OCI-LY7 (cell line): ENCODE measurements around the gene MERTK. TPM values are rescaled to one million over a fixed set of nuclear protein-coding genes. Genes with fewer than 3 reads are reported as not detected.

Experiments used
- BruUV-seq: library from RNA; stranded (reverse); fragments of 400-500 nt; replicated peaks from 2 replicates; lab custom pipeline; 2021; lab: Mats Ljungman, UMichigan
- CTCF ChIA-PET: fragments of 300-600 bp; sonication (Branson Sonifier 250); formaldehyde crosslinking; loops from one replicate; lab custom pipeline; 2022; ENCODE audit warnings: antibody characterized with exemption; ENCODE audit not compliant: unreplicated experiment; lab: Charles Lee
- POLR2A ChIA-PET: fragments of 300-600 bp; sonication (Branson Sonifier 250); formaldehyde crosslinking; loops from one replicate; lab custom pipeline; 2022; ENCODE audit warnings: antibody characterized with exemption; lab: Charles Lee
- DNase-seq: peaks from one replicate; pipeline ENCODE4 v3.0.0-alpha.2; 2015; ENCODE audit warnings: low spot score
- H2AFZ ChIP-seq: fragments of 200-600 bp; sonication (generic), shearing (Covaris generic); 2 replicates; pipeline ENCODE4 v1.6.1; 2014; ENCODE audit warnings: mild to moderate bottlenecking, antibody characterized with exemption, low read length, moderate library complexity
- H3K27ac ChIP-seq: fragments of 200-600 bp; sonication (generic); 2 replicates; pipeline ENCODE4 v1.5.1; 2014; ENCODE audit warnings: mixed run types, low read depth, mild to moderate bottlenecking, moderate library complexity, low read length, inconsistent platforms; ENCODE audit not compliant: poor library complexity, severe bottlenecking
- H3K36me3 ChIP-seq: fragments of 200-600 bp; sonication (generic); 2 replicates; pipeline ENCODE4 v1.6.1; 2014; ENCODE audit warnings: mild to moderate bottlenecking, antibody characterized with exemption, low read length, moderate library complexity, mixed read lengths; ENCODE audit not compliant: insufficient read depth
- H3K4me1 ChIP-seq: fragments of 200-600 bp; sonication (generic); 2 replicates; pipeline ENCODE4 v1.5.1; 2014; ENCODE audit warnings: mild to moderate bottlenecking, low read length; ENCODE audit not compliant: insufficient read depth, poor library complexity, severe bottlenecking
- H3K4me2 ChIP-seq: fragments of 200-600 bp; sonication (generic); 2 replicates; pipeline ENCODE4 v1.6.1; 2014; ENCODE audit warnings: mild to moderate bottlenecking, low read length
- H3K4me3 ChIP-seq: fragments of 200-600 bp; sonication (generic); 2 replicates; pipeline ENCODE4 v1.5.1; 2014; ENCODE audit warnings: mild to moderate bottlenecking, low read depth, low read length; ENCODE audit not compliant: poor library complexity, severe bottlenecking
- H3K79me2 ChIP-seq: fragments of 200-600 bp; sonication (generic); 2 replicates; pipeline ENCODE4 v1.6.1; 2016; ENCODE audit warnings: low read depth, mild to moderate bottlenecking, low read length, moderate library complexity, mixed read lengths; ENCODE audit not compliant: insufficient read depth
- H3K9me2 ChIP-seq: fragments of 200-600 bp; sonication (generic); 2 replicates; pipeline ENCODE4 v1.6.1; 2016; ENCODE audit warnings: mild to moderate bottlenecking, low read length, mixed read lengths; ENCODE audit not compliant: insufficient read depth
- H3K9me3 ChIP-seq: fragments of 200-600 bp; sonication (generic); 2 replicates; pipeline ENCODE4 v1.6.1; 2014; ENCODE audit warnings: mild to moderate bottlenecking, mixed run types, low read length, mixed read lengths
- H4K20me1 ChIP-seq: fragments of 200-600 bp; sonication (generic); 2 replicates; pipeline ENCODE4 v1.6.1; 2014; ENCODE audit warnings: mild to moderate bottlenecking, antibody characterized with exemption, low read length, moderate library complexity, mixed read lengths; ENCODE audit not compliant: insufficient read depth
- EZH2phosphoT487 ChIP-seq: fragments of 200-600 bp; sonication (generic); IDR thresholded peaks from 2 replicates; pipeline ENCODE4 v1.6.1; 2018; ENCODE audit warnings: low read depth, borderline replicate concordance, mild to moderate bottlenecking, mixed run types, antibody characterized with exemption, low read length, moderate library complexity, mixed read lengths
- intact Hi-C: fragments of 100-400 bp; cut with micrococcal nuclease; formaldehyde crosslinking; loops from one replicate; pipeline ENCODE4 v1.10.0; 2022; ENCODE audit not compliant: unreplicated experiment
- total RNA-seq, 2 experiments: library from RNA; depleted of rRNA in 1 of 2; stranded (reverse); fragments of >200 nt in 1 of 2; shearing (Covaris generic) in 1 of 2; gene quantifications; 2 replicates each; pipeline ENCODE4 v1.2.3, GENCODE V29; 2014 to 2022
- TF ChIP-seq, protein P1 (sequence below): fragments of 200-600 bp; sonication (generic); conservative IDR thresholded peaks from 2 replicates; pipeline ENCODE4 v1.5.1; 2014; ENCODE audit warnings: mild to moderate bottlenecking, antibody characterized with exemption, low read length, moderate library complexity, mixed read lengths

The MERTK gene
- total RNA-seq, 2 experiments from 2014 or later, result 0.38 TPM; not detected in 1

GRCh38 chr2:111951486-111951885 is 53.1 kb downstream of the MERTK start:
- Histone ChIP-seq H3K4me1 (no peaks in the 10 kb centered on the region), H3K4me2 (no peak overlapping the region), H3K27ac (no peak overlapping the region), H3K9me3 (no peaks in the 10 kb centered on the region), H3K36me3 (no peaks in the 10 kb centered on the region), H2AFZ (no peak overlapping the region), H3K4me3 (no peak overlapping the region), H3K9me2 (no peaks in the 10 kb centered on the region), H4K20me1 (no peaks in the 10 kb centered on the region), H3K79me2 (no peaks in the 10 kb centered on the region)
- no TSS peak for BruUV-seq
- ChIA-PET POLR2A (no interaction called here), CTCF (no interaction called here)
- no peak for DNase-seq
- intact Hi-C loops, result no loop called here
- TF ChIP-seq EZH2phosphoT487, result no peak
- TF ChIP-seq, protein P1, sequence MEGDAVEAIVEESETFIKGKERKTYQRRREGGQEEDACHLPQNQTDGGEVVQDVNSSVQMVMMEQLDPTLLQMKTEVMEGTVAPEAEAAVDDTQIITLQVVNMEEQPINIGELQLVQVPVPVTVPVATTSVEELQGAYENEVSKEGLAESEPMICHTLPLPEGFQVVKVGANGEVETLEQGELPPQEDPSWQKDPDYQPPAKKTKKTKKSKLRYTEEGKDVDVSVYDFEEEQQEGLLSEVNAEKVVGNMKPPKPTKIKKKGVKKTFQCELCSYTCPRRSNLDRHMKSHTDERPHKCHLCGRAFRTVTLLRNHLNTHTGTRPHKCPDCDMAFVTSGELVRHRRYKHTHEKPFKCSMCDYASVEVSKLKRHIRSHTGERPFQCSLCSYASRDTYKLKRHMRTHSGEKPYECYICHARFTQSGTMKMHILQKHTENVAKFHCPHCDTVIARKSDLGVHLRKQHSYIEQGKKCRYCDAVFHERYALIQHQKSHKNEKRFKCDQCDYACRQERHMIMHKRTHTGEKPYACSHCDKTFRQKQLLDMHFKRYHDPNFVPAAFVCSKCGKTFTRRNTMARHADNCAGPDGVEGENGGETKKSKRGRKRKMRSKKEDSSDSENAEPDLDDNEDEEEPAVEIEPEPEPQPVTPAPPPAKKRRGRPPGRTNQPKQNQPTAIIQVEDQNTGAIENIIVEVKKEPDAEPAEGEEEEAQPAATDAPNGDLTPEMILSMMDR, result no peak

- H3K27ac ChIP-seq, result no peak overlapping the region
- CTCF ChIA-PET, result no interaction called here
- TF ChIP-seq, protein P1, result no peak
- no peak for TF ChIP-seq EZH2phosphoT487
These were observed 54.6 kb downstream of the MERTK start for GRCh38 chr2:111952871-111953452.

GRCh38 chr2:111954602-111955332 is 56.4 kb downstream of the MERTK start:
- Histone ChIP-seq H3K36me3 (no peaks in the 10 kb centered on the region), H3K9me2 (no peaks in the 10 kb centered on the region), H3K4me3 (no peak overlapping the region), H3K9me3 (no peaks in the 10 kb centered on the region), H3K79me2 (no peaks in the 10 kb centered on the region), H2AFZ (no peak overlapping the region), H3K27ac (no peak overlapping the region), H3K4me2 (no peak overlapping the region), H3K4me1 (no peaks in the 10 kb centered on the region), H4K20me1 (no peaks in the 10 kb centered on the region)
- intact Hi-C loops, result no loop called here
- TF ChIP-seq, protein P1, result no peak
- no peak for TF ChIP-seq EZH2phosphoT487
- BruUV-seq, result no TSS peak
- ChIA-PET CTCF (no interaction called here), POLR2A (no interaction called here)
- DNase-seq, result no peak

More at GRCh38 chr2:111952871-111953452, 54.6 kb downstream of the MERTK start:
- no TSS peak for BruUV-seq
- intact Hi-C loops, result no loop called here
- Histone ChIP-seq H3K79me2 (no peaks in the 10 kb centered on the region), H3K9me3 (no peaks in the 10 kb centered on the region), H3K4me2 (no peak overlapping the region), H3K9me2 (no peaks in the 10 kb centered on the region), H3K4me1 (no peaks in the 10 kb centered on the region), H2AFZ (no peak overlapping the region), H3K36me3 (no peaks in the 10 kb centered on the region), H4K20me1 (no peaks in the 10 kb centered on the region), H3K4me3 (no peak overlapping the region)
- POLR2A ChIA-PET, result no interaction called here
- DNase-seq, result no peak
